Thymus (tissue), 11 donors: ENCODE measurements around the gene EFEMP1. TPM values are rescaled to one million over a fixed set of nuclear protein-coding genes. Genes with fewer than 3 reads are reported as not detected.
"Not testable (repeated sequence)": the region's sequence is repeated elsewhere in the genome, so short reads cannot be mapped to it uniquely, and the experiment has no call there.

Source experiments
- DNase-seq, 9 donors: peaks; one replicate each; pipeline ENCODE4 v3.0.0-alpha.2; 2013; ENCODE audit warnings: low spot score in 9 of 9, low read depth in 6 of 9, missing footprints in 1 of 9
- H3K27ac ChIP-seq, 2 donors: one replicate each; pipeline ENCODE4 v1.5.1; 2013; ENCODE audit warnings: control low read depth in 1 of 2, low read depth in 1 of 2, low read length in 1 of 2, mild to moderate bottlenecking in 1 of 2, moderate library complexity in 1 of 2
- H3K27me3 ChIP-seq, 2 donors: one replicate each; pipeline ENCODE4 v1.5.1; 2013; ENCODE audit warnings: low read length in 1 of 2; ENCODE audit not compliant: control insufficient read depth in 2 of 2, insufficient read depth in 1 of 2
- H3K36me3 ChIP-seq, 2 donors: one replicate each; pipeline ENCODE4 v1.5.1; 2013; ENCODE audit warnings: low read length in 1 of 2, mild to moderate bottlenecking in 1 of 2, moderate library complexity in 1 of 2; ENCODE audit not compliant: control insufficient read depth in 2 of 2, insufficient read depth in 2 of 2
- H3K4me1 ChIP-seq, 2 donors: one replicate each; pipeline ENCODE4 v1.5.1; 2013; ENCODE audit warnings: low read length in 2 of 2; ENCODE audit not compliant: control insufficient read depth in 2 of 2, insufficient read depth in 2 of 2
- H3K4me3 ChIP-seq, 2 donors: one replicate each; pipeline ENCODE4 v1.5.1; 2013; ENCODE audit warnings: low read length in 2 of 2, control low read depth in 1 of 2, mild to moderate bottlenecking in 1 of 2
- H3K9me3 ChIP-seq, 2 donors: one replicate each; pipeline ENCODE4 v1.5.1; 2013; ENCODE audit warnings: low read length in 1 of 2, mild to moderate bottlenecking in 1 of 2; ENCODE audit not compliant: control insufficient read depth in 2 of 2, insufficient read depth in 1 of 2
- WGBS: extraction: QIAGEN DNeasy Blood & Tissue Kit; methylation state at CpG from one replicate; pipeline ENCODE4 v1.1.7; 2013; 5-methylcytosine and 5-hydroxymethylcytosine counted together
- polyA plus RNA-seq: library from polyadenylated mRNA; stranded (reverse); fragments of 200-250 nt; gene quantifications from one replicate; pipeline ENCODE4 v1.2.3, GENCODE V29; 2013
- total RNA-seq: library from RNA; stranded (reverse); fragments of 120-200 nt; gene quantifications from one replicate; pipeline ENCODE4 v1.2.4, GENCODE V29; 2013
- donor health status: healthy.

Gene EFEMP1
- total and polyA plus RNA-seq, 2 donors = 4.0 to 24.3 TPM

DNA sequence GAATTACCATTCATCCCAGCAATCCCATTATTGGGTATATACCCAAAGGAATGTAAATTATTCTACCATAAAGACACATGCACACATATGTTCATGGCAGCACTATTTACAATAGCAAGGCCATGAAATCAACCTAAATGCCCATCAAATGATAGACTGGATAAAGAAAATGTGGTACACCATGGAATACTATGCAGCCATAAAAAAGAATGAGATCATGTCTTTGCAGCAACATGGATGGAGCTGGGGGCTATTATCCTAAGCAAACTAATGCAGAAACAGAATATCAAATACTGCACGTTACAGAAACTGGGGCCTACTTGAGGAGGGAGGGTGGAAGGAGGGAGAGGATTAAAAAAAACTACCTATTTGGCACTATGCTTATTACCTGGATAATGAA is 85.5 kb downstream of the EFEMP1 start:
- H3K27ac ChIP-seq = not testable (repeated sequence)
- 86% methylated on average over 1 of the region's 1 CpG for WGBS

DNA sequence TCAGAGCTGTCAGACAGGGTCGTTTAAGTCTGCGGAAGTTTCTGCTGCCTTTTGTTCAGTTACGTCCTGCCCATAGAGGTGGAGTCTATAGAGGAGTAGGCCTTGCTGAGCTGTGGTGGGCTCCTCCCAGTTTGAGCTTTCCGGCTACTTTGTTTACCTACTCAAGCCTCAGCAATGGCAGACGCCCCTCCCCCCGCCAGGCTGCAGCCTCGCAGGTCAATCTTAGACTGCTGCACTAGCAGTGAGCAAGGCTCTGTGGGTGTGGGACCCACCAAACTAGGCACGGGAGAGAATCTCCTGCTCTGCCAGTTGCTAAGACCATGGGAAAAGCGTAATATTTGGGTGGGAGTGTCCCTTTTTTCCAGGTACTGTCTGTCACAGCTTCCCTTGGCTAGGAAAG is 86.5 kb downstream of the EFEMP1 start:
- DNase-seq = no peak
- 82% methylated on average over 9 of the region's 9 CpGs for WGBS
- H3K27me3 ChIP-seq = no peaks in the 10 kb centered on the region

More for the DNA sequence above, 85.5 kb downstream of the EFEMP1 start:
- not testable (repeated sequence) for H3K9me3 ChIP-seq, H3K36me3 ChIP-seq, DNase-seq, H3K27me3 ChIP-seq, H3K4me1 ChIP-seq, H3K4me3 ChIP-seq

GRCh38 chr2:55831671-55832410 is 91.7 kb downstream of the EFEMP1 start:
- not testable (repeated sequence) for H3K4me1 ChIP-seq, H3K9me3 ChIP-seq, H3K4me3 ChIP-seq, H3K27me3 ChIP-seq, H3K36me3 ChIP-seq, DNase-seq, H3K27ac ChIP-seq
- 51% methylated on average over 2 of the region's 2 CpGs for WGBS

More for the DNA sequence above, 86.5 kb downstream of the EFEMP1 start:
- Histone ChIP-seq H3K4me3 (no peak overlapping the region), H3K36me3 (no peaks in the 10 kb centered on the region), H3K4me1 (no peaks in the 10 kb centered on the region), H3K9me3 (no peaks in the 10 kb centered on the region), H3K27ac (no peak overlapping the region)

DNA sequence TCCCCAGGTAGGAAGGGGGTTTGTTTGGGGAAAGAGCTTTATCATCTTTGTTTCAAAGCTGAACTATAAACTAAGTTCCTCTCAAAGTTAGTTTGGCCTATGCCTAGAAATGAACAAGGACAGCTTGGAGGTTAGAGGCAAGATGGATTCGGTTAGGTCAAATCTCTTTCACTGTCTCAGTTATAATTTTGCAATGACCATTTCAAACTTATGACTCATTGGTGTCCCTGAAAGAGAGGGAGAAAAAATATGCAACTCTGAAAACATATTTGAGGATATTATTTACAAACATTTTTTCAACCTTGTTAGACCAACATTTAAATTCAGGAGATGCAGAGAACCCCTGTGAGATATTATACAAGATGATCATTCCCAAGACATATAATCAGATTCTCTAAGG is 95.7 kb downstream of the EFEMP1 start:
- Histone ChIP-seq H3K9me3 (no peaks in the 10 kb centered on the region), H3K27ac (no peak overlapping the region), H3K4me1 (no peaks in the 10 kb centered on the region), H3K4me3 (no peak overlapping the region), H3K27me3 (no peaks in the 10 kb centered on the region), H3K36me3 (no peaks in the 10 kb centered on the region)
- no peak for DNase-seq
- WGBS = 92% methylated on average over 1 of the region's 1 CpG

GRCh38 chr2:55827428-55827827 is 96.2 kb downstream of the EFEMP1 start:
- not testable (repeated sequence) for H3K27ac ChIP-seq, H3K27me3 ChIP-seq, DNase-seq, H3K4me3 ChIP-seq, H3K36me3 ChIP-seq, H3K9me3 ChIP-seq, H3K4me1 ChIP-seq
- WGBS = 97% methylated on average over 2 of the region's 2 CpGs

DNA sequence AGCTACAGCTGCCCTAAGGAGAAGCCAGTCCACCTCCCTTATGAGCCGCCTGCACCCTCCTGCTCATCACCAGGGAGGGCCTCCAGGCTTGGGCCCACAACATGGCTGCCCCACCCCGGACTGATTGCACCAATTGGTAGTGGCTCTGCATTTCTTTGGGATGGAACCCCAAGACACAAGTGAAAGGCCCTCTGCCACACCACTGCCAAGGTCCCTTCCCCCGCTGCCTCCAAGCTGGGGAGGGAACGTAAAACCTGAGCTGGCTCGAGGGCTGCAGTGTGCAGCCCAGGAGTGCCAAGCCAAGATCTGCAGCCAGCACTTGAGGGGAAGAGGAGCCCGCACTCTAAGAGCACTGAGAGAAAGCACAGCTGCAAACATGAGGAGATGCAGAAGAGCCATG is 97.3 kb downstream of the EFEMP1 start:
- no peak for DNase-seq

DNA sequence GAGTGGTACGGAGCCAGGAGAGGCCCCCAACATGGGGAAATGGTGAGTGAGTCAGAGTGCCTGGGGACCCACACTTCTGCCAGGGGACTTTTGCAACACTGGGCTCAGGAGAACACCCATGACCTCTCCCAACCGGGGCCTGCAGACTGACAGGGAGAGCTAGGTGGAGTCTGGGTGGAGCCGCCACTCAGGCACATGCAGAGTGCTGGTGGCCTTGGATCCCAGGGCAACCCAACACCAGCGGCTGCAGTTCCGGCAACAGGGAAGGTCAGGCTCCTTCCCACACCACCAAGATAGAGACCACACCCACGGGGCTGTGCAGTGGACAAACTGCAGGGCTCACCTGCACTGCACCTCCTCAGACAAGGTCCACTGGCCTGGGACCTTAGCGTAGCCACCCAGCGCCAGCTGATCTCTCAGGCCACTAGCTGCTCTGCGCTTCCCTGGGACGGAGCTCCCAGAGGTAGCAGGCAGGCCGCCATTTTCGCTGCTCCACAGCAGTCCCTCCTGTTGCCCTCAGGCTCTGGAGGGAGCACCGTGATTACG is 99.0 kb downstream of the EFEMP1 start:
- Histone ChIP-seq H3K36me3 (no peaks in the 10 kb centered on the region), H3K27ac (no peak overlapping the region), H3K9me3 (no peaks in the 10 kb centered on the region), H3K4me1 (no peaks in the 10 kb centered on the region), H3K4me3 (no peak overlapping the region), H3K27me3 (no peaks in the 10 kb centered on the region)
- 97% methylated on average over 14 of the region's 14 CpGs for WGBS
- DNase-seq = no peak

More for the DNA sequence above, 97.3 kb downstream of the EFEMP1 start:
- 96% methylated on average over 6 of the region's 6 CpGs for WGBS
- Histone ChIP-seq H3K4me1 (no peaks in the 10 kb centered on the region), H3K27ac (no peak overlapping the region), H3K36me3 (no peaks in the 10 kb centered on the region), H3K9me3 (no peaks in the 10 kb centered on the region), H3K27me3 (no peaks in the 10 kb centered on the region), H3K4me3 (no peak overlapping the region)

Other genes starting within 250 kb of the EFEMP1 start
- 20.6 TPM for gene PNPT1, start 229.9 kb downstream of the EFEMP1 start, total RNA-seq
- gene PNPT1, start 229.9 kb downstream of the EFEMP1 start, polyA plus RNA-seq = 17.5 TPM